Measurements from ENCODE around the gene ACMSD.
"Not testable (repeated sequence)": the region's sequence is repeated elsewhere in the genome, so short reads cannot be mapped to it uniquely, and the experiment has no call there.

The ACMSD gene

GRCh38 chr2:134847582-134847981 lies 9.2 kb downstream of the ACMSD start:
- not testable (repeated sequence) for DNase-seq (ENCODE audit: low spot score); FAIRE-seq

GRCh38 chr2:134852518-134852917 lies 14.1 kb downstream of the ACMSD start:
- no peak for DNase-seq (ENCODE audit: low spot score)
- no peak for FAIRE-seq

- FAIRE-seq: no peak
These were observed 17.3 kb downstream of the ACMSD start for GRCh38 chr2:134855709-134856108.

GRCh38 chr2:134858245-134858644 lies 19.8 kb downstream of the ACMSD start:
- no peak for DNase-seq (ENCODE audit: low spot score)
- FAIRE-seq: no peak

More at GRCh38 chr2:134855709-134856108, 17.3 kb downstream of the ACMSD start:
- no peak for DNase-seq (ENCODE audit: low spot score)

- FAIRE-seq (no peak), DNase-seq (ENCODE audit: low spot score) (no peak)
These were observed 22.8 kb downstream of the ACMSD start for GRCh38 chr2:134861173-134861572.

GRCh38 chr2:134862069-134862468 lies 23.7 kb downstream of the ACMSD start:
- DNase-seq (ENCODE audit: low spot score) (no peak), FAIRE-seq (no peak)

- DNase-seq (ENCODE audit: low spot score): no peak
- FAIRE-seq: no peak
These were observed 24.3 kb downstream of the ACMSD start for GRCh38 chr2:134862674-134863073.

GRCh38 chr2:134863446-134863845 lies 25.0 kb downstream of the ACMSD start:
- DNase-seq (ENCODE audit: low spot score): no peak
- FAIRE-seq: no peak

- DNase-seq (ENCODE audit: low spot score): no peak
- no peak for FAIRE-seq
These were observed 26.8 kb downstream of the ACMSD start for GRCh38 chr2:134865067-134865787.

GRCh38 chr2:134866498-134867099 lies 28.2 kb downstream of the ACMSD start:
- no peak for FAIRE-seq
- no peak for DNase-seq (ENCODE audit: low spot score)

- DNase-seq (ENCODE audit: low spot score) (no peak), FAIRE-seq (no peak)
These were observed 31.7 kb downstream of the ACMSD start for GRCh38 chr2:134869946-134870736.

- FAIRE-seq (no peak), DNase-seq (ENCODE audit: low spot score) (no peak)
These were observed 34.7 kb downstream of the ACMSD start for GRCh38 chr2:134873152-134873551.

GRCh38 chr2:134875309-134875708 lies 36.9 kb downstream of the ACMSD start:
- FAIRE-seq: no peak

GRCh38 chr2:134882773-134883172 lies 44.4 kb downstream of the ACMSD start:
- DNase-seq (ENCODE audit: low spot score) (no peak), FAIRE-seq (no peak)

More at GRCh38 chr2:134875309-134875708, 36.9 kb downstream of the ACMSD start:
- no peak for DNase-seq (ENCODE audit: low spot score)

GRCh38 chr2:134883552-134884293 lies 45.3 kb downstream of the ACMSD start:
- no peak for DNase-seq (ENCODE audit: low spot score)

GRCh38 chr2:134884435-134884834 lies 46.0 kb downstream of the ACMSD start:
- no peak for DNase-seq (ENCODE audit: low spot score)
- no peak for FAIRE-seq

More at GRCh38 chr2:134883552-134884293, 45.3 kb downstream of the ACMSD start:
- FAIRE-seq: no peak

GRCh38 chr2:134892282-134893035 lies 54.0 kb downstream of the ACMSD start:
- no peak for FAIRE-seq
- DNase-seq (ENCODE audit: low spot score): no peak

- DNase-seq (ENCODE audit: low spot score) (peak; percentile 42), FAIRE-seq (peak; percentile 94)
These were observed 59.5 kb downstream of the ACMSD start for GRCh38 chr2:134897932-134898331.

- DNase-seq (ENCODE audit: low spot score) (no peak), FAIRE-seq (peak; percentile 77)
These were observed 60.8 kb downstream of the ACMSD start for GRCh38 chr2:134899204-134899603.

GRCh38 chr2:134900151-134900550 lies 61.7 kb downstream of the ACMSD start:
- DNase-seq (ENCODE audit: low spot score) (no peak), FAIRE-seq (peak; percentile 11)

GRCh38 chr2:134903701-134904100 lies 65.3 kb downstream of the ACMSD start:
- not testable (repeated sequence) for FAIRE-seq; DNase-seq (ENCODE audit: low spot score)

Data from RCC 7860 (cell line).